ENCODE data around the gene SCAMP3.
A peak's percentile ranks its signal among the peaks of the same experiment; 100 is the strongest.
"Not testable (repeated sequence)": the region's sequence is repeated elsewhere in the genome, so short reads cannot be mapped to it uniquely, and the experiment has no call there.

Gene SCAMP3

GRCh38 chr1:155261852-155262673 lies at the start of gene SCAMP3:
SCAMP3 (minus strand) TSS chr1:155262360; CDS start chr1:155262151, 209 bp downstream.
- peak; percentile 80 to 84 for DNase-seq (ENCODE audit: low read depth in 2 of 2)

GRCh38 chr1:155309423-155310021 lies 47.4 kb upstream of the SCAMP3 start:
- no peak for DNase-seq (ENCODE audit: low read depth in 2 of 2)

GRCh38 chr1:155308493-155309422 lies 46.6 kb upstream of the SCAMP3 start, which contains the start of gene FDPS:
FDPS (plus strand) TSS chr1:155308866; CDS start chr1:155309790, 924 bp downstream.
- peak; percentile 91 to 97 for DNase-seq (ENCODE audit: low read depth in 2 of 2)

- no peak for DNase-seq (ENCODE audit: low read depth in 2 of 2)
These were observed 45.1 kb upstream of the SCAMP3 start for GRCh38 chr1:155307247-155307740.

GRCh38 chr1:155305881-155306391 lies 43.8 kb upstream of the SCAMP3 start:
- DNase-seq (ENCODE audit: low read depth in 2 of 2): no peak

GRCh38 chr1:155304558-155305063 lies 42.5 kb upstream of the SCAMP3 start:
- DNase-seq (ENCODE audit: low read depth in 2 of 2): no peak

GRCh38 chr1:155301342-155301841 lies 39.2 kb upstream of the SCAMP3 start, which contains the start of gene PKLR:
PKLR (minus strand) TSS chr1:155301438; CDS start chr1:155301395, 43 bp downstream.
- DNase-seq (ENCODE audit: low read depth in 2 of 2): no peak

- DNase-seq (ENCODE audit: low read depth in 2 of 2): no peak
These were observed 38.6 kb upstream of the SCAMP3 start for GRCh38 chr1:155300553-155301329.

- DNase-seq (ENCODE audit: low read depth in 2 of 2): no peak
These were observed 37.9 kb upstream of the SCAMP3 start for GRCh38 chr1:155300024-155300423.

GRCh38 chr1:155297384-155297783 lies 35.2 kb upstream of the SCAMP3 start:
- DNase-seq (ENCODE audit: low read depth in 2 of 2): no peak

- DNase-seq (ENCODE audit: low read depth in 2 of 2): no peak
These were observed 34.5 kb upstream of the SCAMP3 start for GRCh38 chr1:155296661-155297060.

- DNase-seq (ENCODE audit: low read depth in 2 of 2): no peak
These were observed 33.7 kb upstream of the SCAMP3 start for GRCh38 chr1:155295942-155296267.

- DNase-seq (ENCODE audit: low read depth in 2 of 2): no peak
These were observed 33.2 kb upstream of the SCAMP3 start for GRCh38 chr1:155295183-155295941.

- DNase-seq (ENCODE audit: low read depth in 2 of 2): no peak
These were observed 32.5 kb upstream of the SCAMP3 start for GRCh38 chr1:155294520-155295182.

- DNase-seq (ENCODE audit: low read depth in 2 of 2): no peak
These were observed 31.1 kb upstream of the SCAMP3 start for GRCh38 chr1:155293086-155293749.

- DNase-seq (ENCODE audit: low read depth in 2 of 2): not testable (repeated sequence)
These were observed 28.8 kb upstream of the SCAMP3 start for GRCh38 chr1:155291006-155291405.

GRCh38 chr1:155287987-155288543 lies 25.9 kb upstream of the SCAMP3 start:
- DNase-seq (ENCODE audit: low read depth in 2 of 2): no peak

- no peak for DNase-seq (ENCODE audit: low read depth in 2 of 2)
These were observed 24.4 kb upstream of the SCAMP3 start for GRCh38 chr1:155286544-155286943.

Data from activated CD8-positive, alpha-beta memory T cell treated with anti-CD3 and anti-CD28 coated beads for 4 hours (primary cell).